ENCODE measurements around the gene LAIR2. TPM values are rescaled to one million over a fixed set of nuclear protein-coding genes. Genes with fewer than 3 reads are reported as not detected.

Gene LAIR2
- total RNA-seq, 1 donor from 2014 or later: not detected

GRCh38 chr19:54456423-54457373 is 45.9 kb upstream of the LAIR2 start:
- ChIA-PET CTCF (no interaction called here), POLR2A (no interaction called here)
- intact Hi-C loops (cut with micrococcal nuclease): no loop called here
- TF ChIP-seq CTCF (IDR thresholded peaks at IDR 0.05): no peak
- no peak overlapping the region for H3K4me3 Mint-ChIP-seq
- peaks cover 21% of the 10 kb centered on the region for H3K4me1 Mint-ChIP-seq
- ATAC-seq (ENCODE audit: low read depth) (no peak), DNase-seq (no peak)
- H3K36me3 Mint-ChIP-seq (ENCODE audit: low read depth): peaks cover 92% of the 10 kb centered on the region
- no peak overlapping the region for H3K27ac Mint-ChIP-seq
- H3K27me3 Mint-ChIP-seq: no peaks in the 10 kb centered on the region
- no peaks in the 10 kb centered on the region for H3K9me3 Mint-ChIP-seq

GRCh38 chr19:54457773-54458647 is 44.6 kb upstream of the LAIR2 start:
- H3K36me3 Mint-ChIP-seq (ENCODE audit: low read depth): peaks cover 85% of the 10 kb centered on the region
- ChIA-PET CTCF (no interaction called here), POLR2A (interaction anchor here (0.8 kb wide), 1 partner anchor 9 kb away, joined by 4 read pairs; the partner anchor contains the start of gene LENG8)
- H3K9me3 Mint-ChIP-seq: no peaks in the 10 kb centered on the region
- peaks cover 20% of the 10 kb centered on the region for H3K4me1 Mint-ChIP-seq
- H3K27me3 Mint-ChIP-seq: no peaks in the 10 kb centered on the region
- ATAC-seq (ENCODE audit: low read depth) (no peak), DNase-seq (no peak)
- TF ChIP-seq CTCF (IDR thresholded peaks at IDR 0.05): no peak
- peak overlapping the region; percentile 12 for H3K27ac Mint-ChIP-seq
- intact Hi-C loops (cut with micrococcal nuclease): no loop called here
- no peak overlapping the region for H3K4me3 Mint-ChIP-seq

- CTCF ChIA-PET: no interaction called here
- H3K4me1 Mint-ChIP-seq: peaks cover 20% of the 10 kb centered on the region
- intact Hi-C loops (cut with micrococcal nuclease): no loop called here
- H3K4me3 Mint-ChIP-seq: no peak overlapping the region
- no peak for DNase-seq
- POLR2A ChIA-PET: interaction anchor here (0.7 to 1.7 kb wide), 3 partner anchors 10 to 277 kb away, joined by 4 to 10 read pairs (median 5); partner anchors contain the start of gene LENG8
- H3K27me3 Mint-ChIP-seq: no peaks in the 10 kb centered on the region
- H3K27ac Mint-ChIP-seq: peak overlapping the region; percentile 12
- TF ChIP-seq CTCF (IDR thresholded peaks at IDR 0.05): no peak
- peaks cover 80% of the 10 kb centered on the region for H3K36me3 Mint-ChIP-seq (ENCODE audit: low read depth)
- H3K9me3 Mint-ChIP-seq: no peaks in the 10 kb centered on the region
- no peak for ATAC-seq (ENCODE audit: low read depth)
These were observed 43.9 kb upstream of the LAIR2 start for GRCh38 chr19:54458648-54459281.

- Mint-ChIP-seq H3K4me1 (peaks cover 26% of the 10 kb centered on the region), H3K9me3 (no peaks in the 10 kb centered on the region), H3K27me3 (no peaks in the 10 kb centered on the region), H3K27ac (no peak overlapping the region), H3K4me3 (no peak overlapping the region), H3K36me3 (ENCODE audit: low read depth) (peaks cover 78% of the 10 kb centered on the region)
- no peak for TF ChIP-seq CTCF (IDR thresholded peaks at IDR 0.05)
- DNase-seq: no peak
- ChIA-PET CTCF (no interaction called here), POLR2A (interaction anchor here (0.7 to 1.7 kb wide), 4 partner anchors 9 to 1044 kb away, joined by 3 to 10 read pairs (median 4); partner anchors contain the start of gene LENG8)
- intact Hi-C loops (cut with micrococcal nuclease): loop anchor here (5.0 to 10.0 kb wide), 3 partner anchors 158 to 1185 kb away; partner anchors contain the start of genes CCDC106, PPP6R1, ZNF580 and ZNF581
- no peak for ATAC-seq (ENCODE audit: low read depth)
These were observed 43.1 kb upstream of the LAIR2 start for GRCh38 chr19:54459282-54460229.

Data from activated B cell treated with CpG ODN at 0.5 μM for 24 hours (primary cell).